ENCODE measurements around the gene IMMT.

IMMT gene

DNA sequence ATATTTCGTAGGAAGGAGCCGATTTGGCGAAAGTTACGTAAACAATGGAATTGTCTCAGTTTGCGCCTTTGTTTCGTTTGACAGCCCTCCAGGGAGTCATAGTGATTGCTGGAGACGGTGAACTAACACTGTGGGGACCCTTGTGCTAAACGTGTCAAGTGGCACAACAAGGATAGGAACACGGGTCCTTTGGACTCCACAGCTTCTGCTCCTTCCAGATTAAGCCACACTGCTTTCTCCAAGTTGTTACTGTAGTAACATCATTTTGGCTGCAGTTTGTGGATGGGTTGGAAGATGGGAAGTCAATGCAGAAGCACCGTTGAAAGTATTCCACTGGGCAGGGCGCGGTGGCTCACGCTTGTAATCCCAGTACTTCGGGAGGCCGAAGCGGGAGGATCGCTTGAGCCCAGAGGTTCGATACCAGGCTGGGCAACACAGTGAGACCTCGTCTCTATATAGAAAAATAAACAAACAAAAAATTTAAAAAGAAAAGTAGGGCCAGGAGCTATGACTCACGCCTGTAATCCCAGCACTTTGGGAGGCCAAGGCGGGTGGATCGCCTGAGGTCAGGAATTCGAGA is 636 bp upstream of the IMMT start:
- peak; percentile 73 for DNase-seq

- no peak for DNase-seq
Measured at GRCh38 chr2:86194751-86195054, 559 bp downstream of the IMMT start.

DNA sequence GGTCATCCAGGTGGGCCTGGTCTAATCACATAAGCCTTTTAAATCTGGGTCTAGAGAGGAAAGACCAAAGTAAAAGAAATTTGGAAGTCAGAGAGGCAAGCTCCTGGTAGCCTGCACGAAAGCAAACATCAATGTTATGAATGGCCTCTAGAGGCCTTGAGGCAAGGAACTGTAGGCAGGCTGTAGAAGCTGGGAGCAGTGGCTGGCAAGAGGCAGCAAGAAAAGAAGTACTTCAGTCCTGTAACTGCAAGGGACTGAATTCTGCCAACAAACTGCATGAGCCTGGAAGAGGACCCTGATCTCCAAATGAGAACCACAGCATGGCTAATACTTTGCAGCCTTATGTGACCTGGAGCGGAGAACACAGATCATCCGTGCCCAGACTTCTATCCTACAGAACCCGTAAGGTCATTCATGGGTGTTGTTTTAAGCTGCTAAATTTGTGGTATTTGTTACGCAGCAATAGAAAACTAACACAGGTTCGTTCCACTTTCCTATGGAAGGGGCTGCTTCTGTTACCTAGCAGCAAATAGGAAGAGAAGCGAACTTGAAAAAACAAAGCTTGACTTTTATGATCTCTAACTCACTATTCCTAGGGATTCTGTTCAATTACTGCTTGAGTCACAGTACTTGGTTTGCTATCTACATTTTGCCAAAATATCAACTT is 1.2 kb downstream of the IMMT start:
- peak; percentile 38 for DNase-seq

- DNase-seq: no peak
Measured at GRCh38 chr2:86189782-86190416, 5.4 kb downstream of the IMMT start.

- DNase-seq: peak; percentile 39
Measured at GRCh38 chr2:86186431-86186830, 8.8 kb downstream of the IMMT start.

DNA sequence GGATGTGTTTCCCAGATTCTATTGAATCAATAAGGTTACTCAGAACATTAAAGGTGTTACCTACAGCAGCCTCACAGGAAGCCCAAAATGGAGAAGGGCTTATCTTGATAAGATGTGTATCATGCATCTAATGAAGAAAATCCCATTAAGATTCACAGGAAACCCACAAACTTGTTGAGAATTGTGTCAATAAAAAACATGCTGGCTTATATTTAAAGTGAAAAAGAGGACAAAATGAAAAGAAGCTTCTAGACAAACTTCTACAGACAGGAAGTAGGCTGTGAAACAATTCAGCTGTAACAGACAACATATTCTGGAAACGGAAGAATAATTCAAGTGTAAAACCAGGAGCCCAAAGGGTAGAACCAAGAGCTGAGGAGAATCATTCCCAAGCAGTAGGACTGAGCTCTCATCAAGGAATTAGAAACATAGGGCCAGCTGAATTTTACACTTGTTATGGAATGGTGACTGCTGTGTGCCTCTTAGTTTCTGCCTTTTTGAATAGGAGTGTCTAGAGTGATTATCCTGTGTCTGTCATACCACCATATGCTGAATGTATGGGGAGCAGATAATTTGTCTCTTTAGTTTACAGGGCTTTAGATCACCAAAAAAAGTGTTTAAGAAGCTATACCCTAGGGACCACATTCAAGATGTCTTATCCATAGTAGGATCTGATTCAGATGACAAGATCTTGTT is 9.6 kb downstream of the IMMT start:
- DNase-seq: peak; percentile 45

- no peak for DNase-seq
Measured at GRCh38 chr2:86176597-86176996, 18.7 kb downstream of the IMMT start.

- DNase-seq: no peak
Measured at GRCh38 chr2:86175828-86176227, 19.4 kb downstream of the IMMT start.

DNA sequence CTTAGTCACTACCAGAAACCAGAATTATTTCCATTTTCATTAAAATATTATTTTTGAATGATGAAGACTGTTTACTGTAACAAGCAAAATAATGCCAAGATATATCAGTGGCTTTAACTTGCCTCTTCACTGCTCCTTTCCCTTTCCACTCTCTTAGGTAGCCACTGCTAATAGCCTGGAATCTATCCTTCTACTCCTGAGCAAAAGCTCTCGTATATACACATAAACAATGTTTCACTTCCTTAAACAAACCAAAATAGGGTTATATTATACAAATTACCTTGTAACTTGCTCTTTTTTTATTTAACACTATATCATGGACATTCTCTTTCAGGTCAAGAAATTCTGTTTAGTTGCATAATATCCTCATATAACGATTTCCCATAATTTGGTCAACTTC is 20.8 kb downstream of the IMMT start:
- no peak for DNase-seq

- DNase-seq: no peak
Measured at GRCh38 chr2:86172610-86173009, 22.7 kb downstream of the IMMT start.

- DNase-seq: no peak
Measured at GRCh38 chr2:86171295-86171694, 24.0 kb downstream of the IMMT start.

GRCh38 chr2:86170449-86170848 is 24.8 kb downstream of the IMMT start:
- DNase-seq: no peak

DNA sequence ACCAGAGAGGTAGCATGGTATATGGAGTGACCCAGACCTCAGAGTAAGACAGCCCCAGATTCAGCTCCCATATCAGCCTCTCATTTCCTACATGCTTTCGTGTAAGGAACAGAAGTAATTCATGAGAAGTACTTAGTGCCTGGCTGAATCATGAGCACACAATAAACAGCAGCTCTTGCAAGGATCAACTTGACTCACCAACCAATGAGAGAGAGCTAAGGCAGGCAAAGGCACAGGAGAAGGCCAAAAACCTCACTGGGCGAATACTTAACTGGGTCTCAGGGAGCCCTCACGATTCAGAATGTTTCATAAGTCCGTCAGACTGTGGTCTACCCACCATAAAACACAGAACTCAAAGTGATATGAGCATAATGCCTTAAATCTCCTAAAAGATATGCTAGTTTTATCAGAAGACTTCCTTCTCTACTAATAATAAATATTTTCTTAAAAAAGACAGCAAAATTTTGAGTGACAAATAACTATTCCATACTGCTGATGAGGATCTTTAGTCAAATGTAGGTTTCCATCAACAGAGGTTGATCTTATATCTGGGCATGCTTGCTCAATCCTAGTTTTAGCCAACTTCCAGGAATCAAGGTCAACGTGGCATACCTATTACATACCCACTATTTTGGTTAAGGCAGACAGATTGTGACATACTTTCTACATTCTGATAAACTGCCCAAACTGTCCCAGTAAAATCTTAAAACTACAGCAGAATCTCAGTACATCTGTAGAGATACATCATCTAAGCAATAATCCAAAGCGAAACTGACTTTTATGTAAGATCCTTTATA is 34.9 kb downstream of the IMMT start:
- DNase-seq: no peak

GRCh38 chr2:86158286-86158685 is 37.0 kb downstream of the IMMT start:
- no peak for DNase-seq

GRCh38 chr2:86157009-86157556 is 38.2 kb downstream of the IMMT start:
- no peak for DNase-seq

DNA sequence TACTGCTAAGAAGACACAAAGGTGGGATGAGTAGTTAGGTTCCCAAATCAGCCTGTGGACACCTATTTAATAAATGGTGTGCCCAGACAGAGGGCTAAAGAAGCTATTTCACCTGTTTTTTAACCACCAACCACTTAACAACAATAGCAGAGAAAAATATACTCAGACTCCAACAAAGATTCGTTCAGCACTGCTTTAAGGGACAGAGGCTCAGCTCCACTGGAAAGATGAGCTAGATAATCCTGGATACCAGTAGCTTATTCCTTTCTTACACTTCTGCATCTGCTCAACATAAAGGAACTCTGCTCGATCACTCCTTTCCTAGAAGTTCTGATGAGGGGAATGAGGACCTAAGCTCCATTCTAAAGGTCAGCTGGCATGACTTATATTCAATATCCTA is 44.8 kb downstream of the IMMT start:
- no peak for DNase-seq

DNA sequence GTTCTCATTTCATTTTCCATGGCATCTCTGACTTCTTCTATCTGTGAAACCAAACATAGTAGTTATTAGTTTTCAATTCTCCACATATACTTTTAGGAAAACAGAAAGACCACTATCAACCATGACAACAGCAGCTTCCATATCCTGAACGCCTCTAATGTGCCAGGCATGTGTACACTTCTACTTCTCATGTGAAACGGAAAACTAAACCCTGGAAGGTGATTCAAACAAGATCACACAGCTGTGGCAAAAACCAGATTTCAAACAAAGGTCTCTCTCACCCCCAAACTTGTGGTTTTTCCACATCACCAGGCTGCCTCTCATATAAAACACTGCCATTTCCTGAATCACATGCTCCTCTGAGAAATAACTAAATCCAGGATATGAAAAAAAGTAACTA is 47.5 kb downstream of the IMMT start:
- DNase-seq: no peak

DNA sequence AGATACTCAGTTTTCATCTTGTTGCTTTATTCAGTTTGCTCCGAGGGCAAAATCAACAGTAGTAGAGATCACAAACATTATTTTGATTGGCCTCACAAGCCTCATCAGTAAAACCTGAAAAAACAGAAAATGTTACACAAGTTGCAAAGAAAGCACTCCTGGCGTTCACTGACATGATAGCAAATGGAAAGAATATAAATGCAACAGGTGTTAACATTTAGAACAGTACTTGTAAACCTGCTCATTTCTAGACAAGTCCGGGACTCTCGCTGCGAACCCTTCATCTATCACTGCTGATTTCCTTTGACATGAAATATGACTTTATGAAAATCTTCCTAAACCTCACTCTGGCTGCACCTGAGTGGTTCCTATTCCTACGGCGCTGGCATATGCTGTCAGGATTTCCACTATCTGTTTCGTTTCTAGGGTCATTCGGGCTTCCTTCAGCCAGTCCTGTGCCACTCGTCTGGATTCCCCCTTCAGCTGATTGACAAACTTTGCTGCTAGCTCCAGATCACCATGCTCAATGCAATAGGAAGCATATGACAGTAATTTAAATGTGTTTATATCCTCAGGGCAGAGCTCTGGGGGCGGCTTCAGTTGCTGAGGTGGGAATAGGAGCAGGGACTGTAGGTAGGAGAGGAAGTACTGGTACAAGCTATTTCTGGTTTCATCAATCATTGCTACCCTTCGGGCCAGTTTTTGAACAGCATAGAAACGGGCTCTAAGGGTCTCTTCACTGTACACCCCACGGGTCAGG is 51.2 kb downstream of the IMMT start:
- no peak for DNase-seq

- DNase-seq: no peak
Measured at GRCh38 chr2:86143307-86143706, 52.0 kb downstream of the IMMT start.

- DNase-seq: no peak
Measured at GRCh38 chr2:86142436-86143257, 52.6 kb downstream of the IMMT start.

DNA sequence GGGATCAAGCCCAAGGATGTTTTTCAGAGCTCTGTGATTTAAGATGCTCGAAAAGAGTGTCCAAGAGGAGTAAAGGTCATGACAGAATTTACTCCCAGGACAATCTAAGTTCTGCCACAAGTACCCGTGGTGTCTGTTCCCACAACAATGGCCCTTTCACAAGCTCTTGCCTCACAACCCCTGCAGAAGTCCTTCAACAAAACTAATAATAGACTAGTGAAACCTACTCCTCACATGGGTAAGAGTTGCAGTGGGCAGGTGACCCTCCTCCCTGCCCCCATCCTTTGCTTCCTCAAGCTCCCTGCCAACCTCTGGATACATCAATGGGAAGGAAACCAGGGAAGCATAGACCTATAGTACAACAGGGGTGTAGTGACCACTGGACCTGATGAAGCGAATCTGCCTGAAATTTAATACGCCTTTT is 54.3 kb downstream of the IMMT start:
- DNase-seq: no peak
